Measurements from ENCODE around the gene DENND1B.

GRCh38 chr1:197686231-197686630 is 89.0 kb downstream of the DENND1B start:
- no peak for TF ChIP-seq CTCF (IDR thresholded peaks at IDR 0.05)
- TF ChIP-seq POLR2A (IDR thresholded peaks at IDR 0.05) = no peak
